ENCODE data around the gene S100P.
A peak's percentile ranks its signal among the peaks of the same experiment; 100 is the strongest.

S100P gene

DNA sequence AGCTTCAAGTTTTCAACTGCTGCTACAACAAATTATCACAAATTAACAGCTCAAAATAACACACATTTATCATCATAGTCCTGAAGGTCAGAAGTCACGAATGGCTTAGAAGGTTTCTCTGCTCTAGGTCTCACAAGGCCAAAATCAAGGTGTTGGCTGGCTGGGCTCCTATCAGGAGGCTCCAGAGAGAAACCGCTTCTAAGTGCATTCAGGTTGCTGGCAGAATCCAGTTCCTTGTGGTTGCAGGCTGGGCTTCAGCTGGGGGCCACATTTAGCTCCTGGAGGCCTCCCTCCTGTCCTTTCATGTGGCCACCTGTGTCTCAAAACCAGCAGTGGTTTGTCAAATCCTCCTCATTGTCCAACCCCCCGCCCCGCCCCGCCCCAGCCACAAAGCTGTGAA lies 37.8 kb upstream of the S100P start:
- no peak for DNase-seq (ENCODE audit: low read depth)
- no peak overlapping the region for H3K4me3 ChIP-seq (ENCODE audit: low read depth, low read length)
- TF ChIP-seq, protein P1, sequence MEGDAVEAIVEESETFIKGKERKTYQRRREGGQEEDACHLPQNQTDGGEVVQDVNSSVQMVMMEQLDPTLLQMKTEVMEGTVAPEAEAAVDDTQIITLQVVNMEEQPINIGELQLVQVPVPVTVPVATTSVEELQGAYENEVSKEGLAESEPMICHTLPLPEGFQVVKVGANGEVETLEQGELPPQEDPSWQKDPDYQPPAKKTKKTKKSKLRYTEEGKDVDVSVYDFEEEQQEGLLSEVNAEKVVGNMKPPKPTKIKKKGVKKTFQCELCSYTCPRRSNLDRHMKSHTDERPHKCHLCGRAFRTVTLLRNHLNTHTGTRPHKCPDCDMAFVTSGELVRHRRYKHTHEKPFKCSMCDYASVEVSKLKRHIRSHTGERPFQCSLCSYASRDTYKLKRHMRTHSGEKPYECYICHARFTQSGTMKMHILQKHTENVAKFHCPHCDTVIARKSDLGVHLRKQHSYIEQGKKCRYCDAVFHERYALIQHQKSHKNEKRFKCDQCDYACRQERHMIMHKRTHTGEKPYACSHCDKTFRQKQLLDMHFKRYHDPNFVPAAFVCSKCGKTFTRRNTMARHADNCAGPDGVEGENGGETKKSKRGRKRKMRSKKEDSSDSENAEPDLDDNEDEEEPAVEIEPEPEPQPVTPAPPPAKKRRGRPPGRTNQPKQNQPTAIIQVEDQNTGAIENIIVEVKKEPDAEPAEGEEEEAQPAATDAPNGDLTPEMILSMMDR (IDR thresholded peaks at IDR 0.05; ENCODE audit: low read depth, low read length, missing control alignments): no peak

GRCh38 chr4:6657242-6658208 lies 36.2 kb upstream of the S100P start:
- TF ChIP-seq, protein P1 (IDR thresholded peaks at IDR 0.05; ENCODE audit: low read depth, low read length, missing control alignments): no peak
- no peak for DNase-seq (ENCODE audit: low read depth)
- no peak overlapping the region for H3K4me3 ChIP-seq (ENCODE audit: low read depth, low read length)

DNA sequence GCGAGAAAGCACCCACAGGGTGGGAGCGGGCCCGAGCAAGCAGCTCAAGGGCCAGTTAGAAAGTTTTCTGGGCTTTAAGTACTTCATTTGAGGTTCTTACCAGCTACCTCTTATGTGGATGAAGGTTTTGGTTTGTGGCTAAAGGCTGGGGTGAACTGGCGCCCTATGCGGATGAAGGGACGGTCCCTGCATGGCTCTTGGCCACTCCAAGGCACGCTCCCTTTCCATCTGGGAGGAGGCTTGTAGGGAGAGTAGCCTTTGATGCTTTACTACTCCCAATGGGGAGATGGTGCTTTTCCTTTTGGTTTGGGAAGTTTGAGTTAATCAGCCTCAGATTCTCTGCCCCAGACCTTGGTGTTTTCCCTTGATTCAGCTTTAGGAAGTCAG lies 35.5 kb upstream of the S100P start:
- H3K4me3 ChIP-seq (ENCODE audit: low read depth, low read length): no peak overlapping the region
- TF ChIP-seq, protein P1 (IDR thresholded peaks at IDR 0.05; ENCODE audit: low read depth, low read length, missing control alignments): no peak
- DNase-seq (ENCODE audit: low read depth): no peak

GRCh38 chr4:6658597-6659075 lies 35.0 kb upstream of the S100P start:
- peak overlapping the region; percentile 21 for H3K4me3 ChIP-seq (ENCODE audit: low read depth, low read length)
- no peak for DNase-seq (ENCODE audit: low read depth)
- TF ChIP-seq, protein P1 (IDR thresholded peaks at IDR 0.05; ENCODE audit: low read depth, low read length, missing control alignments): no peak

DNA sequence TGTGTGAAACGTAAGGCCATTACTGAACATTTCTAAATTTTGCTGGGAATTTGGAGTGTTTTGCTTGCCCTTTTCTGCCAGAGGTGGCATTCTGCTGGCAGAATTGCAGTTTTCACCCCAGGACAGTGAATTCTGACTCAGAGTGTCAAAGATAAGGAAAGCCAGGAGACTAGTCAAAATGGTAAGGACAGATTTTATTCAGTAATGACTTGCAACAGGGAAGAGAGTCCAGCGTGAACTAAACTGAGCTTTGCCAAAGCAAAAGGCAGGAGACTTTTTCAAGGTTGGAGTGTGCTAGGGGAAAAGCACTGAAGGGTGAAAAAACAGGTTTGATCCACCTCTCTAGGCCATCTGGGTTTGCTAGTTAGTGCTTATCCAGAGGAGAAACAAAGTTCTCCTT lies 33.8 kb upstream of the S100P start:
- H3K4me3 ChIP-seq (ENCODE audit: low read depth, low read length): no peak overlapping the region
- TF ChIP-seq, protein P1 (IDR thresholded peaks at IDR 0.05; ENCODE audit: low read depth, low read length, missing control alignments): no peak
- DNase-seq (ENCODE audit: low read depth): no peak

GRCh38 chr4:6660430-6660829 lies 33.2 kb upstream of the S100P start:
- H3K4me3 ChIP-seq (ENCODE audit: low read depth, low read length): no peak overlapping the region
- TF ChIP-seq, protein P1 (IDR thresholded peaks at IDR 0.05; ENCODE audit: low read depth, low read length, missing control alignments): no peak
- DNase-seq (ENCODE audit: low read depth): no peak

Measured in GM12864 (cell line).